GM10266 (cell line): ENCODE results near the gene DOCK9.

Experiments
- DNase-seq: peaks from one replicate; pipeline ENCODE4 v3.0.0; 2012; ENCODE audit errors: extremely low spot score
- TF ChIP-seq, protein P1 (sequence below): IDR thresholded peaks from 2 replicates; pipeline ENCODE4 v1.5.1; 2012; ENCODE audit warnings: mild to moderate bottlenecking, low read depth; ENCODE audit not compliant: control insufficient read depth, insufficient read depth; ENCODE audit errors: missing control alignments

The DOCK9 gene

GRCh38 chr13:98801626-98802418, 176.0 kb downstream of the DOCK9 start:
- DNase-seq = no peak
- TF ChIP-seq, protein P1, sequence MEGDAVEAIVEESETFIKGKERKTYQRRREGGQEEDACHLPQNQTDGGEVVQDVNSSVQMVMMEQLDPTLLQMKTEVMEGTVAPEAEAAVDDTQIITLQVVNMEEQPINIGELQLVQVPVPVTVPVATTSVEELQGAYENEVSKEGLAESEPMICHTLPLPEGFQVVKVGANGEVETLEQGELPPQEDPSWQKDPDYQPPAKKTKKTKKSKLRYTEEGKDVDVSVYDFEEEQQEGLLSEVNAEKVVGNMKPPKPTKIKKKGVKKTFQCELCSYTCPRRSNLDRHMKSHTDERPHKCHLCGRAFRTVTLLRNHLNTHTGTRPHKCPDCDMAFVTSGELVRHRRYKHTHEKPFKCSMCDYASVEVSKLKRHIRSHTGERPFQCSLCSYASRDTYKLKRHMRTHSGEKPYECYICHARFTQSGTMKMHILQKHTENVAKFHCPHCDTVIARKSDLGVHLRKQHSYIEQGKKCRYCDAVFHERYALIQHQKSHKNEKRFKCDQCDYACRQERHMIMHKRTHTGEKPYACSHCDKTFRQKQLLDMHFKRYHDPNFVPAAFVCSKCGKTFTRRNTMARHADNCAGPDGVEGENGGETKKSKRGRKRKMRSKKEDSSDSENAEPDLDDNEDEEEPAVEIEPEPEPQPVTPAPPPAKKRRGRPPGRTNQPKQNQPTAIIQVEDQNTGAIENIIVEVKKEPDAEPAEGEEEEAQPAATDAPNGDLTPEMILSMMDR = no peak

GRCh38 chr13:98800078-98800477, 177.8 kb downstream of the DOCK9 start:
- DNase-seq = no peak
- TF ChIP-seq, protein P1 = no peak

GRCh38 chr13:98798849-98799645, 178.8 kb downstream of the DOCK9 start:
- TF ChIP-seq, protein P1 = no peak
- DNase-seq = no peak

DNA sequence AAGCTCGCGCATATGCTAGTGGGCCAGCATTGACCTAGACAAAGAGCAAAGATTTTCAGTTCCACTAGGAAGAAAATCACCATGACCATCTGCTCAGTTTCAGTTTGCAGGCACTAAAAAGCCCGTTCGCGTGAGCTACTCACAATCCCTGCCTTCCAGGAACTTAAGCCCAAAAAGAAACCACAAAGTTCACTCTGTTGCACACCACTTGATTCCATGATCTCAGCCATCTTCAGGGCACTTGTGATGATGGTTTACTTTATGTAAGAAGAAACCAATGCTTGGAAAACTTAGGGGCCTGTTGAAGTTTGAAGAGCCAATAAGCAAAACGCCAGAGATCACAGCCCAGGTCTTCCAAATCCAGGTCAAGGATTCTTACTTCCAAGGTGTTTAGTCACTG, 180.4 kb downstream of the DOCK9 start:
- TF ChIP-seq, protein P1 = no peak
- no peak for DNase-seq

GRCh38 chr13:98796798-98797197, 181.1 kb downstream of the DOCK9 start:
- no peak for DNase-seq
- TF ChIP-seq, protein P1 = no peak

DNA sequence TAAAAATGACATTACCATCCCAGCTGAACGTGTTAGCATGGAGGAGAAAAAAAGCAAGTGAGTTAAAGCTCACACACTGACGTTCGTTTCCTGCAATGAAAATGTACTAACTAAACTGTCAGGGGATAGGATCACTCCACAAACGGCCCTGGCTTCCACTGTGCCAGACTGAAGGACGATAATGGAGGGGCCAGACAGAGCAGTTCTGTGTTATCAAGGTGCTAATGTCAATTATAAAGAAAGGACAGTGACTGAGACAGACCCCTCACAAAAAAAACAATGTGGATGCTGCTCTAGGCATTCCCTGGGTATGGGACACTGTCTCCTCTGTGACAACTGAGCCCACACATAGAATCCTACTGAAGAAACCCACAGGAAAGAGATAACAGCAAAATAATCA, 181.7 kb downstream of the DOCK9 start:
- DNase-seq = no peak
- TF ChIP-seq, protein P1 = no peak

GRCh38 chr13:98795220-98795619, 182.6 kb downstream of the DOCK9 start:
- TF ChIP-seq, protein P1 = no peak
- DNase-seq = no peak
